Smooth muscle cell (in vitro differentiated cells): Measurements from ENCODE around the gene ANAPC5. TPM values are rescaled to one million over a fixed set of nuclear protein-coding genes. Genes with fewer than 3 reads are reported as not detected.

ENCODE experiments used
- DNase-seq: peaks from one replicate; lab custom pipeline; 2025; ENCODE audit not compliant: unreplicated experiment; lab: John Stamatoyannopoulos, UW
- H2AFZ ChIP-seq: fragments of 200-600 bp; sonication (generic); 2 replicates; pipeline ENCODE4 v1.6.0; 2016; ENCODE audit warnings: antibody characterized with exemption, low read depth, mild to moderate bottlenecking
- H3F3A ChIP-seq: fragments of 200-600 bp; sonication (generic); 2 replicates; pipeline ENCODE4 v1.6.0; 2017; ENCODE audit warnings: antibody characterized with exemption, low read depth
- H3K27ac ChIP-seq: fragments of 200-600 bp; sonication (generic); 2 replicates; pipeline ENCODE4 v1.5.1; 2016; ENCODE audit warnings: low read depth, mild to moderate bottlenecking
- H3K27me3 ChIP-seq: fragments of 200-600 bp; sonication (generic); 2 replicates; pipeline ENCODE4 v1.6.1; 2016; ENCODE audit warnings: low read depth, mild to moderate bottlenecking
- H3K36me3 ChIP-seq: fragments of 200-600 bp; sonication (generic); 2 replicates; pipeline ENCODE4 v1.5.1; 2016; ENCODE audit warnings: low read depth
- H3K4me1 ChIP-seq: fragments of 200-600 bp; sonication (generic); 2 replicates; pipeline ENCODE4 v1.5.1; 2016; ENCODE audit warnings: low read depth
- H3K4me2 ChIP-seq: fragments of 200-600 bp; sonication (generic); 2 replicates; pipeline ENCODE4 v1.6.0; 2016; ENCODE audit warnings: mild to moderate bottlenecking
- H3K4me3 ChIP-seq: fragments of 200-600 bp; sonication (generic); 2 replicates; pipeline ENCODE4 v1.5.1; 2016; ENCODE audit warnings: mild to moderate bottlenecking
- H3K79me2 ChIP-seq: fragments of 200-600 bp; sonication (generic); 2 replicates; pipeline ENCODE4 v1.6.0; 2016; ENCODE audit warnings: low read depth, mild to moderate bottlenecking
- H3K9ac ChIP-seq: fragments of 200-600 bp; sonication (generic); 2 replicates; pipeline ENCODE4 v1.6.0; 2016; ENCODE audit warnings: low read depth
- H3K9me3 ChIP-seq: fragments of 200-600 bp; sonication (generic); replicated peaks from 2 replicates; pipeline ENCODE4 v1.5.1; 2016; ENCODE audit warnings: low read depth
- H4K20me1 ChIP-seq: fragments of 200-600 bp; sonication (generic); 2 replicates; pipeline ENCODE4 v1.6.0; 2016; ENCODE audit warnings: low read depth
- CTCF ChIP-seq: fragments of 200-600 bp; sonication (generic); IDR thresholded peaks from 2 replicates; pipeline ENCODE4 v1.5.1; 2017; ENCODE audit warnings: borderline replicate concordance, mild to moderate bottlenecking, antibody characterized with exemption; ENCODE audit not compliant: insufficient read depth, poor library complexity, severe bottlenecking
- WGBS: methylation state at CpG from one replicate; pipeline ENCODE4 v1.1.7; 2016; ENCODE audit warnings: low lambda C conversion rate; 5-methylcytosine and 5-hydroxymethylcytosine counted together
- polyA plus RNA-seq: library from polyadenylated mRNA; unstranded; fragments of >200 nt; fragmentation: Nextera tagmentation; extraction: Ambion mirVana; gene quantifications from 2 replicates; pipeline ENCODE4 v1.2.1, GENCODE V29; 2016
- total RNA-seq: library from RNA; depleted of rRNA; stranded (reverse); fragments of >200 nt; gene quantifications from 2 replicates; pipeline ENCODE4 v1.2.3, GENCODE V29; 2014

ANAPC5 gene
- total and polyA plus RNA-seq, 2 experiments from 2014 or later: 109 to 121 TPM

GRCh38 chr12:121334513-121335343 is 17.5 kb downstream of the ANAPC5 start:
- Histone ChIP-seq H3K9ac (no peak overlapping the region), H3K27me3 (no peaks in the 10 kb centered on the region), H2AFZ (no peak overlapping the region), H3K27ac (no peak overlapping the region), H4K20me1 (no peaks in the 10 kb centered on the region), H3K4me3 (no peak overlapping the region), H3K4me2 (no peak overlapping the region), H3K79me2 (no peaks in the 10 kb centered on the region), H3K9me3 (no peaks in the 10 kb centered on the region), H3K36me3 (peaks cover 21% of the 10 kb centered on the region), H3F3A (no peaks in the 10 kb centered on the region), H3K4me1 (no peaks in the 10 kb centered on the region)
- WGBS: 67% methylated on average over 8 of the region's 8 CpGs
- no peak for DNase-seq
- TF ChIP-seq CTCF: peak; percentile 88

- Histone ChIP-seq H3K36me3 (peaks cover 24% of the 10 kb centered on the region), H2AFZ (no peak overlapping the region), H3K4me1 (no peaks in the 10 kb centered on the region), H4K20me1 (no peaks in the 10 kb centered on the region), H3K27me3 (no peaks in the 10 kb centered on the region), H3K4me2 (no peak overlapping the region), H3K4me3 (no peak overlapping the region), H3K27ac (no peak overlapping the region), H3F3A (no peaks in the 10 kb centered on the region), H3K9ac (no peak overlapping the region), H3K9me3 (no peaks in the 10 kb centered on the region), H3K79me2 (no peaks in the 10 kb centered on the region)
- no peak for DNase-seq
- WGBS: 89% methylated on average over 1 of the region's 1 CpG
- TF ChIP-seq CTCF: no peak
Measured at GRCh38 chr12:121333747-121334146, 18.5 kb downstream of the ANAPC5 start.

GRCh38 chr12:121331248-121331647 is 21.0 kb downstream of the ANAPC5 start:
- H3K79me2 ChIP-seq: no peaks in the 10 kb centered on the region
- H3K27me3 ChIP-seq: no peaks in the 10 kb centered on the region
- 95% methylated on average over 6 of the region's 6 CpGs for WGBS
- H3K9ac ChIP-seq: no peak overlapping the region
- H3K27ac ChIP-seq: no peak overlapping the region
- TF ChIP-seq CTCF: no peak
- no peaks in the 10 kb centered on the region for H3K4me1 ChIP-seq
- no peak overlapping the region for H3K4me2 ChIP-seq
- no peak overlapping the region for H2AFZ ChIP-seq
- DNase-seq: no peak
- no peaks in the 10 kb centered on the region for H3K9me3 ChIP-seq
- no peak overlapping the region for H3K4me3 ChIP-seq
- no peaks in the 10 kb centered on the region for H3F3A ChIP-seq
- peaks cover 24% of the 10 kb centered on the region for H3K36me3 ChIP-seq
- H4K20me1 ChIP-seq: no peaks in the 10 kb centered on the region

- Histone ChIP-seq H3K36me3 (peaks cover 24% of the 10 kb centered on the region), H3K27me3 (no peaks in the 10 kb centered on the region), H3K4me1 (no peaks in the 10 kb centered on the region), H3K4me2 (no peak overlapping the region), H2AFZ (no peak overlapping the region), H3K4me3 (no peak overlapping the region), H3K9me3 (no peaks in the 10 kb centered on the region), H3K9ac (no peak overlapping the region), H3K27ac (no peak overlapping the region), H4K20me1 (no peaks in the 10 kb centered on the region), H3F3A (no peaks in the 10 kb centered on the region), H3K79me2 (no peaks in the 10 kb centered on the region)
- no peak for TF ChIP-seq CTCF
- no peak for DNase-seq
Measured at GRCh38 chr12:121330692-121331091, 21.5 kb downstream of the ANAPC5 start.
